Measurements from ENCODE around the gene DDX54. TPM values are rescaled to one million over a fixed set of nuclear protein-coding genes. Genes with fewer than 3 reads are reported as not detected.

DDX54 gene
- total RNA-seq, 1 experiment from 2014 or later = 83.0 TPM

DNA sequence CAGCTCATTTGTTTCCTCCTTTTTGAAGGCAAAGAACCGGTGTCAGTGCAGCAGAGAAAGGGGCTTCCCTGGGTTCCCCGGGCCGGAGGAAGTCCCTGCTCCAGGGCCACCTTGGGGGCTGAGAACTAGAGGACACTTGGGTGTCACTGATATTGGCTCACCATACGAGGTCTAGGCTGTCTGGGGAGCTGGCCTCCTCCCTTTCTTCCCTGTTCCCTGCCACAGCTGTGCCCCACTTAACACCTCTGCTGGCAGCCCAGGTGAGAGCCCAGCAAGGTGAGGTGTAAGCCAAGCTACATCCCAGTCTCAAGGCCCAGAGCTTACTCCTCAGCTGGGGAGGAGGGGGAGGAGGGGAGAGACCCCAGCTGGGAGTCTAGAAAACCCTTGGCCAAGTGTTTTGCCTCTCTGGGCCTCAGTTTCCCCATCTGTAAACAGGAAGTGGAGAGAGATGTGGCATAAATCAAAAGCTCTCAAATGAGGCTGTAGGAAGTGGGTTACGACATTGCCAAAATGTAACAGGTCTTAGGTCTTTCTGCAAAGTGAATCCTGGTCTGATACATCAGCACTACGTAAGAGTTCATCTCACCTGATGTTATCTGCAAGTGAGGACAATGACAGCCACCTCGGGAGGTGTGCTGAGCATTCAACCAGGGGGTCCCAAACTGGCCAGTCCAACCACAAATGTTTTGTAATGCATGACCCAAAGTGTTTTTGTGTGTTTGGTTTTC lies 75.2 kb downstream of the DDX54 start:
- no peaks in the 10 kb centered on the region for H3K36me3 Mint-ChIP-seq (ENCODE audit: insufficient read depth in 1 of 3, low read depth in 3 of 3)
- no peak overlapping the region for H3K18ac ChIP-seq (ENCODE audit: insufficient read length, low read depth, low read length)

More for the DNA sequence above, 75.2 kb downstream of the DDX54 start:
- peaks cover 6% of the 10 kb centered on the region for H3K27me3 Mint-ChIP-seq (ENCODE audit: low read depth)
- no peak overlapping the region for H4K5ac ChIP-seq (ENCODE audit: insufficient read length, low read depth, low read length)
- no peaks in the 10 kb centered on the region for H3K9me3 ChIP-seq (ENCODE audit: control insufficient read depth, low read depth, low read length)
- no peak overlapping the region for H3K4ac ChIP-seq (ENCODE audit: low read depth, low read length)
- no peak overlapping the region for H3K14ac ChIP-seq (ENCODE audit: insufficient read depth, low read length)
- H3K4me1 Mint-ChIP-seq = peaks cover 2 to 11% of the 10 kb centered on the region in 2 experiments; a peak in 3 of 4 replicates
- WGBS (ENCODE audit: extremely low coverage, insufficient read length, low lambda C conversion rate) = no CpG with 5 or more reads among the region's 7 CpGs
- no peaks in the 10 kb centered on the region for H3K79me2 ChIP-seq (ENCODE audit: insufficient read depth, low read length)
- H4K20me1 ChIP-seq (ENCODE audit: control insufficient read depth, insufficient read depth, insufficient read length) = no peaks in the 10 kb centered on the region
- no peaks in the 10 kb centered on the region for H3K9me3 Mint-ChIP-seq
- H2BK20ac ChIP-seq (ENCODE audit: low read depth, low read length, poor library complexity, severe bottlenecking) = no peak overlapping the region
- H3K23me2 ChIP-seq (ENCODE audit: insufficient read length, low read depth, low read length, poor library complexity, severe bottlenecking) = no peaks in the 10 kb centered on the region
- no peaks in the 10 kb centered on the region for H3K79me1 ChIP-seq (ENCODE audit: insufficient read depth, low read depth, low read length, poor library complexity, severe bottlenecking)
- no peak overlapping the region for H2AK5ac ChIP-seq (ENCODE audit: insufficient read length, low read length)
- H4K91ac ChIP-seq (ENCODE audit: insufficient read length, low read depth, low read length) = no peak overlapping the region
- H3K4me2 ChIP-seq (ENCODE audit: insufficient read depth, insufficient read length, low read length) = no peak overlapping the region
- no peak for DNase-seq
- H3K9ac ChIP-seq (ENCODE audit: extremely low read depth, insufficient read length, low read length) = no peak overlapping the region
- H3K4me3 Mint-ChIP-seq = no peak overlapping the region
- no peak overlapping the region for H3K56ac ChIP-seq (ENCODE audit: insufficient read length, low read depth, low read length)
- H3K27me3 ChIP-seq (ENCODE audit: insufficient read depth, low read length) = no peaks in the 10 kb centered on the region; the same call in 1 of the 2 replicates
- no peak overlapping the region for H2BK120ac ChIP-seq (ENCODE audit: low read depth, low read length, poor library complexity, severe bottlenecking)
- H3T11ph ChIP-seq (ENCODE audit: low read length) = no peak overlapping the region
- H3K4me1 ChIP-seq (ENCODE audit: insufficient read depth, low read length) = no peaks in the 10 kb centered on the region
- H3K27ac ChIP-seq (ENCODE audit: insufficient read length, low read depth, low read length) = no peak overlapping the region
- no peak overlapping the region for H2BK15ac ChIP-seq (ENCODE audit: low read depth, low read length)
- H2AFZ ChIP-seq (ENCODE audit: low read length) = no peak overlapping the region
- TF ChIP-seq, protein P1, sequence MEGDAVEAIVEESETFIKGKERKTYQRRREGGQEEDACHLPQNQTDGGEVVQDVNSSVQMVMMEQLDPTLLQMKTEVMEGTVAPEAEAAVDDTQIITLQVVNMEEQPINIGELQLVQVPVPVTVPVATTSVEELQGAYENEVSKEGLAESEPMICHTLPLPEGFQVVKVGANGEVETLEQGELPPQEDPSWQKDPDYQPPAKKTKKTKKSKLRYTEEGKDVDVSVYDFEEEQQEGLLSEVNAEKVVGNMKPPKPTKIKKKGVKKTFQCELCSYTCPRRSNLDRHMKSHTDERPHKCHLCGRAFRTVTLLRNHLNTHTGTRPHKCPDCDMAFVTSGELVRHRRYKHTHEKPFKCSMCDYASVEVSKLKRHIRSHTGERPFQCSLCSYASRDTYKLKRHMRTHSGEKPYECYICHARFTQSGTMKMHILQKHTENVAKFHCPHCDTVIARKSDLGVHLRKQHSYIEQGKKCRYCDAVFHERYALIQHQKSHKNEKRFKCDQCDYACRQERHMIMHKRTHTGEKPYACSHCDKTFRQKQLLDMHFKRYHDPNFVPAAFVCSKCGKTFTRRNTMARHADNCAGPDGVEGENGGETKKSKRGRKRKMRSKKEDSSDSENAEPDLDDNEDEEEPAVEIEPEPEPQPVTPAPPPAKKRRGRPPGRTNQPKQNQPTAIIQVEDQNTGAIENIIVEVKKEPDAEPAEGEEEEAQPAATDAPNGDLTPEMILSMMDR (conservative IDR thresholded peaks at IDR 0.05) = no peak
- H3K23ac ChIP-seq (ENCODE audit: insufficient read length, low read depth, low read length) = no peak overlapping the region
- no peak overlapping the region for H2BK5ac ChIP-seq (ENCODE audit: insufficient read length, low read length)
- H4K8ac ChIP-seq (replicated peaks; ENCODE audit: insufficient read length, low read depth, low read length) = no peak overlapping the region
- no peak overlapping the region for H2BK12ac ChIP-seq (ENCODE audit: insufficient read length, low read depth, low read length)
- peak overlapping the region in 1 of 3 experiments; percentile 85; a peak in 1 of 7 replicates for H3K27ac Mint-ChIP-seq
